SK-N-SH (cell line): ENCODE measurements around the gene HS2ST1. TPM values are rescaled to one million over a fixed set of nuclear protein-coding genes. Genes with fewer than 3 reads are reported as not detected.
"Not testable (repeated sequence)": the region's sequence is repeated elsewhere in the genome, so short reads cannot be mapped to it uniquely, and the experiment has no call there.

Source experiments
- CTCF ChIA-PET: fragments of 300-600, 350-600 bp; formaldehyde crosslinking; extraction: SDS; loops from one replicate; lab custom pipeline; 2021; lab: Yijun Ruan, JAX
- POLR2A ChIA-PET: fragments of 350-600 bp; sonication (Branson Sonifier 250); formaldehyde crosslinking; extraction: SDS; loops from one replicate; lab custom pipeline; 2020; ENCODE audit warnings: antibody characterized with exemption, inconsistent platforms; lab: Yijun Ruan, JAX
- DNase-seq: peaks from one replicate; pipeline ENCODE4 v3.0.0; 2012
- H2AFZ ChIP-seq: fragments of 200-600 bp; sonication (generic); 2 replicates; pipeline ENCODE4 v1.8.1; 2016; ENCODE audit warnings: antibody characterized with exemption, mild to moderate bottlenecking, low read depth
- H3F3A ChIP-seq: fragments of 200-600 bp; sonication (generic); replicated peaks from 2 replicates; pipeline ENCODE3; 2016; ENCODE audit warnings: antibody characterized with exemption, mild to moderate bottlenecking; ENCODE audit not compliant: insufficient read depth
- H3K27ac ChIP-seq, 2 experiments: fragments of 200-500 bp in 1 of 2; fragments of 200-600 bp in 1 of 2; sonication (Bioruptor generic) in 1 of 2; sonication (generic), shearing (Covaris generic) in 1 of 2; 2 replicates each; pipeline versions ENCODE4 v1.5.1 to v1.6.1; 2014 to 2016; ENCODE audit warnings: low read depth in 2 of 2, inconsistent platforms in 1 of 2, low read length in 1 of 2, mild to moderate bottlenecking in 1 of 2, mixed read lengths in 1 of 2
- H3K27me3 ChIP-seq: fragments of 200-600 bp; sonication (generic), shearing (Covaris generic); 2 replicates; pipeline ENCODE4 v1.6.1; 2016; ENCODE audit warnings: mixed run types; ENCODE audit not compliant: insufficient read depth
- H3K36me3 ChIP-seq, 2 experiments: fragments of 200-500 bp in 1 of 2; fragments of 200-600 bp in 1 of 2; sonication (Bioruptor generic) in 1 of 2; sonication (generic) in 1 of 2; replicated peaks in 1 of 2; 2 replicates each; pipeline versions ENCODE3 to v1.5.1; 2014 to 2016; ENCODE audit warnings: low read length in 1 of 2, mild to moderate bottlenecking in 1 of 2; ENCODE audit not compliant: insufficient read depth in 2 of 2, control insufficient read depth in 1 of 2
- H3K4me1 ChIP-seq, 2 experiments: fragments of 200-500 bp in 1 of 2; fragments of 200-600 bp in 1 of 2; sonication (Bioruptor generic) in 1 of 2; sonication (generic), shearing (Covaris generic) in 1 of 2; 2 replicates each; pipeline versions ENCODE4 v1.5.1 to v1.6.1; 2014 to 2016; ENCODE audit warnings: low read depth in 1 of 2, low read length in 1 of 2, mixed run types in 1 of 2; ENCODE audit not compliant: insufficient read depth in 2 of 2, control insufficient read depth in 1 of 2
- H3K4me2 ChIP-seq: fragments of 200-600 bp; sonication (generic), shearing (Covaris generic); 2 replicates; pipeline ENCODE4 v1.6.1; 2017; ENCODE audit warnings: mixed run types
- H3K4me3 ChIP-seq, 2 experiments: fragments of 200-500 bp in 1 of 2; fragments of 200-600 bp in 1 of 2; sonication (Bioruptor generic) in 1 of 2; sonication (generic), shearing (Covaris generic) in 1 of 2; 2 replicates each; pipeline versions ENCODE4 v1.5.1 to v1.8.1; 2014 to 2016; ENCODE audit warnings: low read depth in 2 of 2, inconsistent platforms in 1 of 2, low read length in 1 of 2, mild to moderate bottlenecking in 1 of 2, mixed read lengths in 1 of 2, moderate library complexity in 1 of 2
- H3K79me2 ChIP-seq: fragments of 200-600 bp; sonication (generic); 2 replicates; pipeline ENCODE4 v1.8.1; 2017; ENCODE audit warnings: mild to moderate bottlenecking; ENCODE audit not compliant: insufficient read depth
- H3K9ac ChIP-seq: fragments of 200-600 bp; sonication (generic); 2 replicates; pipeline ENCODE4 v1.6.1; 2017; ENCODE audit warnings: mixed run types
- H3K9me2 ChIP-seq: fragments of 200-600 bp; sonication (generic); 2 replicates; pipeline ENCODE4 v1.6.1; 2017; ENCODE audit warnings: mixed run types
- H3K9me3 ChIP-seq: fragments of 200-600 bp; sonication (generic); 2 replicates; pipeline ENCODE4 v1.6.1; 2017; ENCODE audit warnings: mixed run types, mild to moderate bottlenecking, moderate library complexity
- H4K20me1 ChIP-seq: fragments of 200-600 bp; sonication (generic); 2 replicates; pipeline ENCODE4 v1.6.1; 2017; ENCODE audit warnings: mild to moderate bottlenecking, mixed run types; ENCODE audit not compliant: insufficient read depth
- CHD2 ChIP-seq: fragments of 150-350 bp; IDR thresholded peaks from 2 replicates; pipeline ENCODE4 v1.6.1; 2018; ENCODE audit warnings: low read length; ENCODE audit not compliant: partially characterized antibody
- FOSL2 ChIP-seq: IDR thresholded peaks from 2 replicates; pipeline ENCODE4 v1.4.0; 2012; ENCODE audit warnings: low read depth, mild to moderate bottlenecking, moderate library complexity, borderline replicate concordance
- GATA2 ChIP-seq: sonication (generic); formaldehyde crosslinking; IDR thresholded peaks from 2 replicates; pipeline ENCODE4 v1.5.0; 2020; ENCODE audit warnings: mild to moderate bottlenecking, missing genetic modification reagents
- MEF2A ChIP-seq: IDR thresholded peaks from 2 replicates; pipeline ENCODE4 v1.4.0; 2012; ENCODE audit warnings: low read depth, borderline replicate concordance
- MXI1 ChIP-seq: IDR thresholded peaks from 2 replicates; pipeline ENCODE4 v1.6.1; 2012; ENCODE audit warnings: mild to moderate bottlenecking, low read depth, low read length, improper control_type of control experiment
- NFIC ChIP-seq: IDR thresholded peaks from 2 replicates; pipeline ENCODE4 v1.4.0; 2012; ENCODE audit warnings: borderline replicate concordance
- NRF1 ChIP-seq: IDR thresholded peaks from 2 replicates; pipeline ENCODE4 v1.6.1; 2012; ENCODE audit warnings: low read depth, mild to moderate bottlenecking, low read length
- RCOR1 ChIP-seq: fragments of 150-350 bp; IDR thresholded peaks from 2 replicates; pipeline ENCODE4 v1.6.1; 2017; ENCODE audit warnings: antibody characterized with exemption, low read length
- SIN3A ChIP-seq: IDR thresholded peaks from 2 replicates; pipeline ENCODE4 v1.6.1; 2012; ENCODE audit warnings: low read depth, mild to moderate bottlenecking, low read length, moderate library complexity, borderline replicate concordance
- TAF1 ChIP-seq: IDR thresholded peaks from 2 replicates; pipeline ENCODE4 v1.6.1; 2012; ENCODE audit warnings: low read depth, mild to moderate bottlenecking, low read length, moderate library complexity, borderline replicate concordance
- TEAD4 ChIP-seq: IDR thresholded peaks from 2 replicates; pipeline ENCODE4 v1.4.0; 2012; ENCODE audit warnings: mild to moderate bottlenecking, borderline replicate concordance; ENCODE audit not compliant: insufficient read depth
- WGBS: methylation state at CpG from one replicate; pipeline ENCODE4 v1.1.6; 2017; ENCODE audit warnings: low lambda C conversion rate; 5-methylcytosine and 5-hydroxymethylcytosine counted together
- polyA plus RNA-seq, 3 experiments: library from polyadenylated mRNA; depleted of rRNA; stranded (reverse); fragments of >200 nt; gene quantifications; 2 replicates each; pipeline ENCODE4 v1.2.3, GENCODE V29; 2012
- TF ChIP-seq, protein P1 (sequence below): fragments of 150-350 bp; IDR thresholded peaks from 2 replicates; pipeline ENCODE4 v1.6.1; 2016; ENCODE audit warnings: mild to moderate bottlenecking, low read depth, low read length
- TF ChIP-seq, protein P2 (sequence below): IDR thresholded peaks from 2 replicates; pipeline ENCODE4; 2012

Gene HS2ST1
- polyA plus RNA-seq, 1 of the 3 experiments (the other 2 are of a cell fraction): 16.6 TPM

GRCh38 chr1:86989690-86990089, 75.3 kb downstream of the HS2ST1 start:
- H3K27ac ChIP-seq, H3K27me3 ChIP-seq, H2AFZ ChIP-seq, H3K4me2 ChIP-seq, H3K36me3 ChIP-seq, POLR2A ChIA-PET, H3F3A ChIP-seq, H4K20me1 ChIP-seq, H3K9ac ChIP-seq, H3K9me2 ChIP-seq, DNase-seq, H3K4me3 ChIP-seq, H3K9me3 ChIP-seq, H3K79me2 ChIP-seq: not testable (repeated sequence)
- CTCF ChIA-PET: interaction anchor here (0.7 kb wide), 1 partner anchor 14 kb away, joined by 3 read pairs; no protein-coding TSS in a partner anchor
- 82% methylated on average over 3 of the region's 3 CpGs for WGBS
- H3K4me1 ChIP-seq: peaks cover 11 to 14% of the 10 kb centered on the region in 2 experiments; a peak in 3 of 4 replicates

GRCh38 chr1:86990826-86991225, 76.4 kb downstream of the HS2ST1 start:
- Histone ChIP-seq H3K9me2 (no peaks in the 10 kb centered on the region), H3K4me3 (no peak overlapping the region), H3K4me1 (peaks cover 11 to 15% of the 10 kb centered on the region in 2 experiments; a peak in 3 of 4 replicates), H3K27me3 (no peaks in the 10 kb centered on the region), H2AFZ (no peak overlapping the region), H3K27ac (no peak overlapping the region), H3K79me2 (no peaks in the 10 kb centered on the region), H3K36me3 (peaks cover 0 to 4% of the 10 kb centered on the region in 2 experiments), H3K9ac (no peak overlapping the region), H3F3A (no peaks in the 10 kb centered on the region), H3K9me3 (no peaks in the 10 kb centered on the region), H3K4me2 (no peak overlapping the region), H4K20me1 (no peaks in the 10 kb centered on the region)
- POLR2A ChIA-PET: no interaction called here
- CTCF ChIA-PET: interaction anchor here (0.6 to 0.9 kb wide), 2 partner anchors 14 to 26 kb away, joined by 3 to 4 read pairs; no protein-coding TSS in a partner anchor
- DNase-seq: no peak
- TF ChIP-seq, protein P1, sequence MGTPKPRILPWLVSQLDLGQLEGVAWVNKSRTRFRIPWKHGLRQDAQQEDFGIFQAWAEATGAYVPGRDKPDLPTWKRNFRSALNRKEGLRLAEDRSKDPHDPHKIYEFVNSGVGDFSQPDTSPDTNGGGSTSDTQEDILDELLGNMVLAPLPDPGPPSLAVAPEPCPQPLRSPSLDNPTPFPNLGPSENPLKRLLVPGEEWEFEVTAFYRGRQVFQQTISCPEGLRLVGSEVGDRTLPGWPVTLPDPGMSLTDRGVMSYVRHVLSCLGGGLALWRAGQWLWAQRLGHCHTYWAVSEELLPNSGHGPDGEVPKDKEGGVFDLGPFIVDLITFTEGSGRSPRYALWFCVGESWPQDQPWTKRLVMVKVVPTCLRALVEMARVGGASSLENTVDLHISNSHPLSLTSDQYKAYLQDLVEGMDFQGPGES: no peak
- TF ChIP-seq GATA2 (no peak), MEF2A (no peak), TEAD4 (no peak), MXI1 (no peak), FOSL2 (no peak), TAF1 (no peak), RCOR1 (no peak), NFIC (no peak), NRF1 (no peak), CHD2 (no peak), SIN3A (no peak)
- TF ChIP-seq, protein P2, sequence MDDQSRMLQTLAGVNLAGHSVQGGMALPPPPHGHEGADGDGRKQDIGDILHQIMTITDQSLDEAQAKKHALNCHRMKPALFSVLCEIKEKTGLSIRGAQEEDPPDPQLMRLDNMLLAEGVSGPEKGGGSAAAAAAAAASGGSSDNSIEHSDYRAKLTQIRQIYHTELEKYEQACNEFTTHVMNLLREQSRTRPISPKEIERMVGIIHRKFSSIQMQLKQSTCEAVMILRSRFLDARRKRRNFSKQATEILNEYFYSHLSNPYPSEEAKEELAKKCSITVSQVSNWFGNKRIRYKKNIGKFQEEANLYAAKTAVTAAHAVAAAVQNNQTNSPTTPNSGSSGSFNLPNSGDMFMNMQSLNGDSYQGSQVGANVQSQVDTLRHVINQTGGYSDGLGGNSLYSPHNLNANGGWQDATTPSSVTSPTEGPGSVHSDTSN: no peak
- WGBS: 100% methylated on average over 2 of the region's 2 CpGs
